OCI-LY7 (cell line): ENCODE measurements around the gene CNPPD1. TPM values are rescaled to one million over a fixed set of nuclear protein-coding genes. Genes with fewer than 3 reads are reported as not detected.
A peak's percentile ranks its signal among the peaks of the same experiment; 100 is the strongest.

Experiments used
- BruUV-seq: library from RNA; stranded (reverse); fragments of 400-500 nt; replicated peaks from 2 replicates; lab custom pipeline; 2021; lab: Mats Ljungman, UMichigan
- CTCF ChIA-PET: fragments of 300-600 bp; sonication (Branson Sonifier 250); formaldehyde crosslinking; loops from one replicate; lab custom pipeline; 2022; ENCODE audit warnings: antibody characterized with exemption; ENCODE audit not compliant: unreplicated experiment; lab: Charles Lee
- POLR2A ChIA-PET: fragments of 300-600 bp; sonication (Branson Sonifier 250); formaldehyde crosslinking; loops from one replicate; lab custom pipeline; 2022; ENCODE audit warnings: antibody characterized with exemption; lab: Charles Lee
- DNase-seq: peaks from one replicate; pipeline ENCODE4 v3.0.0-alpha.2; 2015; ENCODE audit warnings: low spot score
- H2AFZ ChIP-seq: fragments of 200-600 bp; sonication (generic), shearing (Covaris generic); 2 replicates; pipeline ENCODE4 v1.6.1; 2014; ENCODE audit warnings: mild to moderate bottlenecking, antibody characterized with exemption, low read length, moderate library complexity
- H3K27ac ChIP-seq: fragments of 200-600 bp; sonication (generic); 2 replicates; pipeline ENCODE4 v1.5.1; 2014; ENCODE audit warnings: mixed run types, low read depth, mild to moderate bottlenecking, moderate library complexity, low read length, inconsistent platforms; ENCODE audit not compliant: poor library complexity, severe bottlenecking
- H3K36me3 ChIP-seq: fragments of 200-600 bp; sonication (generic); 2 replicates; pipeline ENCODE4 v1.6.1; 2014; ENCODE audit warnings: mild to moderate bottlenecking, antibody characterized with exemption, low read length, moderate library complexity, mixed read lengths; ENCODE audit not compliant: insufficient read depth
- H3K4me1 ChIP-seq: fragments of 200-600 bp; sonication (generic); 2 replicates; pipeline ENCODE4 v1.5.1; 2014; ENCODE audit warnings: mild to moderate bottlenecking, low read length; ENCODE audit not compliant: insufficient read depth, poor library complexity, severe bottlenecking
- H3K4me2 ChIP-seq: fragments of 200-600 bp; sonication (generic); 2 replicates; pipeline ENCODE4 v1.6.1; 2014; ENCODE audit warnings: mild to moderate bottlenecking, low read length
- H3K4me3 ChIP-seq: fragments of 200-600 bp; sonication (generic); 2 replicates; pipeline ENCODE4 v1.5.1; 2014; ENCODE audit warnings: mild to moderate bottlenecking, low read depth, low read length; ENCODE audit not compliant: poor library complexity, severe bottlenecking
- H3K79me2 ChIP-seq: fragments of 200-600 bp; sonication (generic); 2 replicates; pipeline ENCODE4 v1.6.1; 2016; ENCODE audit warnings: low read depth, mild to moderate bottlenecking, low read length, moderate library complexity, mixed read lengths; ENCODE audit not compliant: insufficient read depth
- H3K9me2 ChIP-seq: fragments of 200-600 bp; sonication (generic); 2 replicates; pipeline ENCODE4 v1.6.1; 2016; ENCODE audit warnings: mild to moderate bottlenecking, low read length, mixed read lengths; ENCODE audit not compliant: insufficient read depth
- H3K9me3 ChIP-seq: fragments of 200-600 bp; sonication (generic); 2 replicates; pipeline ENCODE4 v1.6.1; 2014; ENCODE audit warnings: mild to moderate bottlenecking, mixed run types, low read length, mixed read lengths
- H4K20me1 ChIP-seq: fragments of 200-600 bp; sonication (generic); 2 replicates; pipeline ENCODE4 v1.6.1; 2014; ENCODE audit warnings: mild to moderate bottlenecking, antibody characterized with exemption, low read length, moderate library complexity, mixed read lengths; ENCODE audit not compliant: insufficient read depth
- EZH2phosphoT487 ChIP-seq: fragments of 200-600 bp; sonication (generic); IDR thresholded peaks from 2 replicates; pipeline ENCODE4 v1.6.1; 2018; ENCODE audit warnings: low read depth, borderline replicate concordance, mild to moderate bottlenecking, mixed run types, antibody characterized with exemption, low read length, moderate library complexity, mixed read lengths
- intact Hi-C: fragments of 100-400 bp; cut with micrococcal nuclease; formaldehyde crosslinking; loops from one replicate; pipeline ENCODE4 v1.10.0; 2022; ENCODE audit not compliant: unreplicated experiment
- total RNA-seq, 2 experiments: library from RNA; depleted of rRNA in 1 of 2; stranded (reverse); fragments of >200 nt in 1 of 2; shearing (Covaris generic) in 1 of 2; gene quantifications; 2 replicates each; pipeline ENCODE4 v1.2.3, GENCODE V29; 2014 to 2022
- TF ChIP-seq, protein P1 (sequence below): fragments of 200-600 bp; sonication (generic); conservative IDR thresholded peaks from 2 replicates; pipeline ENCODE4 v1.5.1; 2014; ENCODE audit warnings: mild to moderate bottlenecking, antibody characterized with exemption, low read length, moderate library complexity, mixed read lengths

The CNPPD1 gene
- total RNA-seq, 2 experiments from 2014 or later = 39.2 to 68.2 TPM

DNA sequence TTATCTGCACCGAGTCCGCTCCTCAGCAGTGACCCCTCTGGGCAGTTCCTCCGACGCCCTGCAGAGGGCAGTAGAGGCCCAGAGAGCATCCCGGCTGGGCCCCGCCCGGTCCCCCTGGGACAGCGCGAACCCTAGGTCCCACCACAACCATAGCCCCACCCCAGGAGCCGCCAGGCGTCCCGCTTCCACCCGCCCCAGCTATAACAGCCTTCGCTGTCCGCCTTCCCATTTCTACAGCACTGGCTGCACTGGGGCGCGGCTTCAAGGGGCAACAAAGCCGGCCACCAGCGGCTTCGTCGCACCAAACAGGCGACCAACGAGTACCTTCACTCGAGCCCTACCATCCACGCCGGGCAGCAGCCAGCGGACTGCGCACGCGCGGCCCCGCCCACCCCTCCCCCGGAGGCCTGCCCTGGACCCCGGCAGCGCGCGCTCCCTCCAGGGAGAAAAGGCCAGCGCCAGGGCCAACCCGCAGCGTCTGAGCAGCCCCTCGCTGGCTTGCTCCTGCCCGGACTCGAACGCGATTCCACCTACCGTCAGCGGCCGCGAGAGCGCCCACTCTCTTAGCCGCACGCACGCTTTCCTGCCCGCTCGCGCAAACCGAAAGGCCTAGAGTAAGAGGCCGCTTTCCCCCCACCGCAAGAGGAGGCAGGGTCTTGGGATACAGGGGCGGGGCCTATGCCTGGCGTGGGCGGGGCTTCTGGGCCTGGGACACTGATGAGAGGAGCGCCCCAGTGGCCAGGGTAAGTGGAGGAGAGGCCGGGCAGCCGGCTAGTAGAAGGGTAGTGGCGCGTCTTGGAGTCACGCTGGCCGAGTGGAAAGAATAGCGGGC is 16.3 kb downstream of the CNPPD1 start, which contains the start of gene NHEJ1:
Gene NHEJ1 (minus strand): TSS at position 630 of the 832 bp plus-strand sequence. CDS start 2,453 bp downstream, outside the sequence.
- peak within 1 kb of the TSS; percentile 63; the same call in 1 of the 2 replicates for H2AFZ ChIP-seq
- no peaks in the 10 kb centered on the region for H3K9me2 ChIP-seq
- BruUV-seq = no TSS peak
- peak within 1 kb of the TSS; percentile 68 for H3K27ac ChIP-seq
- H3K4me1 ChIP-seq = peaks cover 11% of the 10 kb centered on the region
- POLR2A ChIA-PET = interaction anchor here (0.8 kb wide), 1 partner anchor 47 kb away, joined by 3 read pairs; no protein-coding TSS in a partner anchor
- CTCF ChIA-PET = interaction anchor here (0.5 to 1.6 kb wide), 3 partner anchors 135 to 502 kb away, joined by 3 to 6 read pairs (median 4); no protein-coding TSS in a partner anchor
- DNase-seq = peak; percentile 91
- H3K79me2 ChIP-seq = peaks cover 3% of the 10 kb centered on the region; the same call in 1 of the 2 replicates
- H3K9me3 ChIP-seq = no peaks in the 10 kb centered on the region
- peak within 1 kb of the TSS; percentile 80 for H3K4me2 ChIP-seq
- H3K4me3 ChIP-seq = peak within 1 kb of the TSS; percentile 73
- intact Hi-C loops = loop anchor here (1.0 kb wide), 9 partner anchors 16 to 228 kb away; partner anchors contain the start of genes ANKZF1, ATG9A, CNPPD1 and DNAJB2
- H4K20me1 ChIP-seq = no peaks in the 10 kb centered on the region
- no peaks in the 10 kb centered on the region; the same call in 1 of the 2 replicates for H3K36me3 ChIP-seq
- TF ChIP-seq, protein P1, sequence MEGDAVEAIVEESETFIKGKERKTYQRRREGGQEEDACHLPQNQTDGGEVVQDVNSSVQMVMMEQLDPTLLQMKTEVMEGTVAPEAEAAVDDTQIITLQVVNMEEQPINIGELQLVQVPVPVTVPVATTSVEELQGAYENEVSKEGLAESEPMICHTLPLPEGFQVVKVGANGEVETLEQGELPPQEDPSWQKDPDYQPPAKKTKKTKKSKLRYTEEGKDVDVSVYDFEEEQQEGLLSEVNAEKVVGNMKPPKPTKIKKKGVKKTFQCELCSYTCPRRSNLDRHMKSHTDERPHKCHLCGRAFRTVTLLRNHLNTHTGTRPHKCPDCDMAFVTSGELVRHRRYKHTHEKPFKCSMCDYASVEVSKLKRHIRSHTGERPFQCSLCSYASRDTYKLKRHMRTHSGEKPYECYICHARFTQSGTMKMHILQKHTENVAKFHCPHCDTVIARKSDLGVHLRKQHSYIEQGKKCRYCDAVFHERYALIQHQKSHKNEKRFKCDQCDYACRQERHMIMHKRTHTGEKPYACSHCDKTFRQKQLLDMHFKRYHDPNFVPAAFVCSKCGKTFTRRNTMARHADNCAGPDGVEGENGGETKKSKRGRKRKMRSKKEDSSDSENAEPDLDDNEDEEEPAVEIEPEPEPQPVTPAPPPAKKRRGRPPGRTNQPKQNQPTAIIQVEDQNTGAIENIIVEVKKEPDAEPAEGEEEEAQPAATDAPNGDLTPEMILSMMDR = peak; percentile 94
- no peak for TF ChIP-seq EZH2phosphoT487

DNA sequence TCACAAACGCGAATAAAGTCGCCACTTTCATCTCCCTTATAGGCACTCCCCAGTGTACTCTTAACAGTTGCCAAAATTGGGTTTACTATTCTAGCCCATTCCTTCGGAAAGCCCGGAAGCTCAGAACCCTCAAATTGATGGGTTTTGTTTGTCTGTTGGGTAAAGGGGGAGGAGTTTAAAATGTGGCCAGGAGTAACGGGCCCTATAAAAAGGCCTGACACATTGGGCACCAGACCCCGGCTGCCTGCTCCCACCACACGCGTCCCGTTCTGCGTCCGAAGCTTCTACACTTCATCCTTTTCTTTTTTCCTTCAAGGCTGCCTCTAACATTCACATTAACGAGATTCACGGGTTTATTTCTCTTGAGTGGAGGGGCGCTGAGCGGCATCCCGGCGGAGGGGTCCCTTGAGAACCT is 16.9 kb downstream of the CNPPD1 start:
- peaks cover 11% of the 10 kb centered on the region for H3K4me1 ChIP-seq
- TF ChIP-seq EZH2phosphoT487 = no peak
- TF ChIP-seq, protein P1 = no peak
- POLR2A ChIA-PET = interaction anchor here (0.6 to 0.8 kb wide), 3 partner anchors 37 to 766 kb away, joined by 3 to 4 read pairs (median 3); no protein-coding TSS in a partner anchor
- CTCF ChIA-PET = interaction anchor here (1.2 to 1.6 kb wide), 2 partner anchors 118 to 135 kb away, joined by 4 to 6 read pairs; no protein-coding TSS in a partner anchor
- intact Hi-C loops = loop anchor here (1.0 kb wide), 9 partner anchors 17 to 229 kb away; partner anchors contain the start of genes ANKZF1, ATG9A, CNPPD1 and DNAJB2
- peak overlapping the region; percentile 80 for H3K4me2 ChIP-seq
- no peaks in the 10 kb centered on the region for H3K9me3 ChIP-seq
- no peaks in the 10 kb centered on the region for H3K9me2 ChIP-seq
- no peaks in the 10 kb centered on the region; the same call in 1 of the 2 replicates for H3K36me3 ChIP-seq
- H4K20me1 ChIP-seq = no peaks in the 10 kb centered on the region
- H2AFZ ChIP-seq = no peak overlapping the region; the same call in 1 of the 2 replicates
- BruUV-seq = no TSS peak
- H3K4me3 ChIP-seq = peak overlapping the region; percentile 73
- no peak overlapping the region for H3K27ac ChIP-seq
- peaks cover 3% of the 10 kb centered on the region; the same call in 1 of the 2 replicates for H3K79me2 ChIP-seq
- no peak for DNase-seq
